ENCODE results near the gene TRAPPC12.

Gene TRAPPC12

GRCh38 chr2:3485166-3485565 lies 105.7 kb downstream of the TRAPPC12 start:
- TF ChIP-seq RARB (CRISPR knock-in tag; IDR thresholded peaks at IDR 0.05) (no peak), PPARA (CRISPR knock-in tag; IDR thresholded peaks at IDR 0.05; ENCODE audit: borderline replicate concordance) (no peak), ZFP3 (CRISPR knock-in tag; IDR thresholded peaks at IDR 0.05) (no peak), ZFP30 (CRISPR knock-in tag; IDR thresholded peaks at IDR 0.05) (no peak), ARNTL (CRISPR knock-in tag; IDR thresholded peaks at IDR 0.05; ENCODE audit: borderline replicate concordance, low read depth) (no peak)
- no peak for ATAC-seq

- ATAC-seq = no peak
- TF ChIP-seq ZFP30 (CRISPR knock-in tag; IDR thresholded peaks at IDR 0.05) (no peak), PATZ1 (CRISPR knock-in tag; IDR thresholded peaks at IDR 0.05; ENCODE audit: borderline replicate concordance) (no peak), ZNF8 (CRISPR knock-in tag; IDR thresholded peaks at IDR 0.05) (no peak), CSRNP3 (CRISPR knock-in tag; IDR thresholded peaks at IDR 0.05) (no peak), POU6F1 (CRISPR knock-in tag; IDR thresholded peaks at IDR 0.05; ENCODE audit: borderline replicate concordance, low read depth) (no peak), BACH2 (CRISPR knock-in tag; IDR thresholded peaks at IDR 0.05; ENCODE audit: borderline replicate concordance) (no peak), SNAI2 (CRISPR knock-in tag; IDR thresholded peaks at IDR 0.05) (no peak), ISL1 (CRISPR knock-in tag; IDR thresholded peaks at IDR 0.05) (no peak), GLIS3 (CRISPR knock-in tag; IDR thresholded peaks at IDR 0.05) (no peak), TOX (CRISPR knock-in tag; IDR thresholded peaks at IDR 0.05; ENCODE audit: borderline replicate concordance) (no peak)
Measured at GRCh38 chr2:3486047-3487027, 106.8 kb downstream of the TRAPPC12 start.

- no peak for ATAC-seq
- TF ChIP-seq POU6F1 (CRISPR knock-in tag; IDR thresholded peaks at IDR 0.05; ENCODE audit: borderline replicate concordance, low read depth) (no peak), CSRNP3 (CRISPR knock-in tag; IDR thresholded peaks at IDR 0.05) (no peak), TOX (CRISPR knock-in tag; IDR thresholded peaks at IDR 0.05; ENCODE audit: borderline replicate concordance) (no peak), ZNF8 (CRISPR knock-in tag; IDR thresholded peaks at IDR 0.05) (no peak), TSHZ2 (CRISPR knock-in tag; IDR thresholded peaks at IDR 0.05) (no peak), BACH2 (CRISPR knock-in tag; IDR thresholded peaks at IDR 0.05; ENCODE audit: borderline replicate concordance) (no peak), CSDC2 (CRISPR knock-in tag; IDR thresholded peaks at IDR 0.05) (no peak), SNAI2 (CRISPR knock-in tag; IDR thresholded peaks at IDR 0.05) (no peak), ZFP3 (CRISPR knock-in tag; IDR thresholded peaks at IDR 0.05) (no peak)
Measured at GRCh38 chr2:3487028-3487425, 107.5 kb downstream of the TRAPPC12 start.

Measured in SK-N-SH treated with all-trans-retinoic acid at 6 μM for 48 hours (cell line).